Epithelial cell of proximal tubule (primary cell): ENCODE measurements around the gene TTLL9. TPM values are rescaled to one million over a fixed set of nuclear protein-coding genes. Genes with fewer than 3 reads are reported as not detected.

Source experiments
- DNase-seq: peaks from one replicate; pipeline ENCODE4 v3.0.0-alpha.2; 2011; ENCODE audit warnings: low read depth
- H3K4me3 ChIP-seq: 2 replicates; pipeline ENCODE4 v1.5.1; 2011; ENCODE audit warnings: low read depth, mild to moderate bottlenecking, low read length
- CTCF ChIP-seq: conservative IDR thresholded peaks from 2 replicates; pipeline ENCODE4 v1.5.1; 2012; ENCODE audit warnings: low read depth, mild to moderate bottlenecking, low read length
- total RNA-seq: library from RNA; depleted of rRNA; stranded (reverse); fragments of >200 nt; gene quantifications from 2 replicates; pipeline ENCODE4 v1.2.3, GENCODE V29; 2015

TTLL9 gene
- total RNA-seq, 1 donor from 2014 or later: not detected

GRCh38 chr20:31881945-31882344, 11.5 kb downstream of the TTLL9 start:
- H3K4me3 ChIP-seq: no peak overlapping the region
- no peak for TF ChIP-seq CTCF
- DNase-seq: no peak

- H3K4me3 ChIP-seq: no peak overlapping the region
- TF ChIP-seq CTCF: no peak
- no peak for DNase-seq
Measured at GRCh38 chr20:31883829-31884228, 13.4 kb downstream of the TTLL9 start.

- TF ChIP-seq CTCF: no peak
- H3K4me3 ChIP-seq: no peak overlapping the region
- no peak for DNase-seq
Measured at GRCh38 chr20:31890646-31891045, 20.2 kb downstream of the TTLL9 start.

GRCh38 chr20:31894980-31895675, 24.7 kb downstream of the TTLL9 start:
- no peak for TF ChIP-seq CTCF
- H3K4me3 ChIP-seq: no peak overlapping the region
- peak; percentile 27 for DNase-seq

- no peak overlapping the region for H3K4me3 ChIP-seq
- no peak for DNase-seq
- TF ChIP-seq CTCF: no peak
Measured at GRCh38 chr20:31896049-31896448, 25.6 kb downstream of the TTLL9 start.

GRCh38 chr20:31897541-31897940, 27.1 kb downstream of the TTLL9 start:
- DNase-seq: no peak
- no peak for TF ChIP-seq CTCF
- H3K4me3 ChIP-seq: no peak overlapping the region

GRCh38 chr20:31901615-31902014, 31.2 kb downstream of the TTLL9 start:
- DNase-seq: no peak
- H3K4me3 ChIP-seq: no peak overlapping the region
- no peak for TF ChIP-seq CTCF
